ENCODE measurements around the gene CCDC102A.

CCDC102A gene

GRCh38 chr16:57537194-57537505 is 779 bp upstream of the CCDC102A start:
- DNase-seq (ENCODE audit: low read depth), result no peak

GRCh38 chr16:57535680-57536305 is 578 bp downstream of the CCDC102A start:
- DNase-seq (ENCODE audit: low read depth), result peak; percentile 79

DNA sequence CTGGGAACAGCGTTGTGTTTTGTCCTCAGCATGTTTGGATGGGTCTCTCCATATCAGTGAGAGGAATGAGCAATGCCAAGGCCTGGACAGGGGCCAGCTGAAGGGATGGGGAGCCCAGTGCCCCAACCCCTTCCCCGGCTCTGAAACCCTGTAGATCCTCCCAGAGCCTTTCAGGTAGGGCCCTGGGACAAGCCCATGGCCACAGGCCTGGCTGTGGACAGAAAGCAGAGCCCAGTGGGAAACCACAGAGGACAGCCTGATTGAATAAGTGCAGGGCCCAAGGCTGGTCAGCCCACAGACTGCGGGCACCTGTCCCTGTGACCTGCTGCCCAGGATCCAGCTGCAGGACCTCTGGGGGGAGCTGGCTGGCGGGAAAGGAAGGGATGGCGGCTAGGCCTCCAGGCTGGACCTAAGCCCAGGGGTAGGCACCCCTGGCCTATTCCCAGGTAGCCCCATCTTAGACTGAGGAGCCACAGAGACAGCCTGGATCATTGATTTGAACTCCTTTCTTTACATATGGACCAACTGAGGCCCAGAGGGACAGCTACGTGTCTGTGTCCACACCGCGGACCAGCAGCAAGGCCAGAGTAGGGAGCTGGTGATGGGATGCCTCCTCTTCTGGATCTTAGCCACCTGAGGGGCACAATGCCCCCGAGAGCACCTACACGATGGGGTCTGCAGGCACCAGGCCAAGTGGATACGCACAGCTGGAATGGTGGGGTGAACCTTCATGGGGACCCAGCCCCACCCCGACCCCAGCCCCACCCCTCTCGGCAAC is 1.3 kb downstream of the CCDC102A start:
- DNase-seq (ENCODE audit: low read depth), result no peak

GRCh38 chr16:57534337-57534880 is 2.0 kb downstream of the CCDC102A start:
- no peak for DNase-seq (ENCODE audit: low read depth)

DNA sequence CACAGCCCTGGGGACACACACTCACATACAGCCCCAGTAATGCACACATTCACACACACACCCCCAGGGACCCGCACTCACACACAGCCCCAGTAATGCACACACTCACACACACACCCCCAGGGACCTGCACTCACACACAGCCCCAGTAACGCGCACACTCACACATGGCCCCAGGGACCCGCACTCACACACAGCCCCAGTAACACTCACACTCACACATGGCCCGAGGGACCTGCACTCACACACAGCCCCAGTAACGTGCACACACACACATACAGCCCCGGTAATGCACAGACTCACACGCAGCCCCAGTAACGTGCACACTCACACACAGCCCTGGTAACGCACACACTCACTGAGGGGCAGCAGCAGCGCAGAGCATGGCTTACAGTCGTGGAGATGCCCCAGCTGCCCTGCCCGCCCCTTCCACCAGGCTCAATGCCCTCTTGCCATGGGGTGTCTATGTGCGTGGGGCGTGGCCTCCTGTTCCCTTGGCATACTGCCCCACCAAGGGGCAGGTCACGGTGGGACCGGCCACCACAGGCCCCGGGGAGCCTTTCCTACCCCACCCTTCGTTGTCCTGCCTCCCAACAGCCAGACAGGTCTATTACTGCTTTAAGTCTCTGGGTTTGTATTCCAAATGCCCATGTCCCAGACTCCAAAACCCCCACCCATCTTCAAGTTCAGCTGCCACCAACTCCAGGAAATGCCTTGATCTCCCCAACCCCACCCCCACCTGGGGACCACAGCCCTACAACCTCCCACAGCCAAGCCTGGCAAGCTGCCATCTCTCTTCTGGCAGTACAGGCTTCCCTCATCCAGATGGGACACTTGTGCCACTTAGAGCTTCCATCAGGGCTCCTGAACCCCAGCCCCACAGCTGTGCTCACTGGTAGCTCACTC is 2.7 kb downstream of the CCDC102A start:
- no peak for DNase-seq (ENCODE audit: low read depth)

GRCh38 chr16:57532266-57532625 is 4.1 kb downstream of the CCDC102A start:
- DNase-seq (ENCODE audit: low read depth), result no peak

- no peak for DNase-seq (ENCODE audit: low read depth)
Observed at GRCh38 chr16:57531635-57532265, 4.6 kb downstream of the CCDC102A start.

GRCh38 chr16:57531253-57531575 is 5.2 kb downstream of the CCDC102A start:
- no peak for DNase-seq (ENCODE audit: low read depth)

DNA sequence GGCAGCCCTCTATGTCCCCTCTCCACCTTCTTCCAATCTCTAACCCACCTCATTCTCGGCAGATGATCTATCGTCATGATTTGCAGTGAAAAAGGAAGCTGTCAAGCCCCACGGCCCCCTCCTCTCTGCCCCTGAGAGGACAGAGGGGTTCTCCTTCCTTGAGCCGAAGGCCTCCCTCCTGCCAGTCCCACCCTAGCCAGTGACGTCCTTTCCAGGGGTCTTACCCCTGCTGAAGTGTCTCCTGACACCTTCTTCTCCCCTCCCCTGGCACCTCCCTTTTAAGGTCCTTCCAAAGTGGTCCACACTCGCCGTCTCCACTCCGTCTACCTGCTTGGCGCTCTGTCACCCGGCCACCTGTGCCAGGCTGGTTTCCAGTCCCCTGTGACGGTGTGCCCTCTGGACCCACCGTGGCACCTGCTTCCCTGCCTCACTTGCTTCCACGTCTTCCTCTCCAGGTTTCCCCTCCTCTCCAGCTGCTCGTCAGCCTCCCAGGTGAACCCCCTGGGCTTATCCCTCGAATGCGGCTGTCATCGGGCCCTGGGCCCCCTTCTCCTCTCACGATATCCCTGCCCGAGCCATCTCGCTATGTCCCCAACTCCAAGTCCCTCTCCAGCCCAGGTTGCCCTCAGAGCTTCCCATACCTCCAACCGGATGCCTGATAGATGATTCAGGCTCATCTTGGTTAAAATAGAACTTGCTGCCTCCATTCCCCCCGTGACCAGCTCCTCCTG is 5.7 kb downstream of the CCDC102A start:
- no peak for DNase-seq (ENCODE audit: low read depth)

DNA sequence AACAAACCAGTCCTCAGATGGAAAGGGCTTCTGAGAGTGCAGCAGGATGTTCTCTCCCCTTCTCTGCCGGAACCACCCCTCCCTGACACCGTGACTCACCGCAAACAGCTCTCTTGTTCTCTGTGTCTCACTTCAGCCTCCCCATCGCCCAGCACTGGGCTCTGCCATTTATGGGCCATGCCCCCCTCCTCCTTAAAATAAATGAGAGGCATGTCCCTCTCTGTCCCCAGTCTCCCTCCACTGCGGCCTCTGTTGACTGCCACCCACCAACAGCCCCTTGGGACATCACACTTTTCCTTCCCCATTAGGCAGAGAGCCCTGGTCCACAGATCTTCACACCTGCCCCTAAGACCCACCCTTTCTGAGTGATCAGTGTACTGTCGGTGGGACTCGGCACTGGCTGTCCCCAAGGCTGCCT is 6.3 kb downstream of the CCDC102A start:
- DNase-seq (ENCODE audit: low read depth), result peak; percentile 72

GRCh38 chr16:57529391-57530103 is 6.8 kb downstream of the CCDC102A start:
- DNase-seq (ENCODE audit: low read depth), result no peak

- DNase-seq (ENCODE audit: low read depth), result no peak
Observed at GRCh38 chr16:57528499-57529390, 7.6 kb downstream of the CCDC102A start.

- DNase-seq (ENCODE audit: low read depth), result no peak
Observed at GRCh38 chr16:57527610-57528360, 8.6 kb downstream of the CCDC102A start.

DNA sequence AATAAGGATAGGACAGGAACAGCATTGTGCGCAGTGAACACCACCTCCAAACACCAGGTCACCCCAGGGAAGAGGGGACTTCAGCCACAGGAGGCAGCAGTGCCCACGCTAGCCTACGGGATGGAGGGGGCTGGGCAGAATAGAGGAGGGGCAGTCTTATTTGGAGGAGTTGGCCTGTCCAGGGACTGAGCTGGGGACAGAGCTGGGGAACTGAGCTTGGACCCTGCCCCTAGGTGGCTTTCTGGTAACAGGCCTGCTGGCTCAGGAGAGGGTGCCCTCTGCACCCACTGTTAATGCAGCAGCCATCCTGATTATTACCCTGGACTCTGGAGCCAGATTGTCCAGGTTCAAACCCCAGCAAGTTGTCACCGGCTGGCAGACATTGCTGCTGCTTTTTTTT is 9.3 kb downstream of the CCDC102A start:
- no peak for DNase-seq (ENCODE audit: low read depth)

DNA sequence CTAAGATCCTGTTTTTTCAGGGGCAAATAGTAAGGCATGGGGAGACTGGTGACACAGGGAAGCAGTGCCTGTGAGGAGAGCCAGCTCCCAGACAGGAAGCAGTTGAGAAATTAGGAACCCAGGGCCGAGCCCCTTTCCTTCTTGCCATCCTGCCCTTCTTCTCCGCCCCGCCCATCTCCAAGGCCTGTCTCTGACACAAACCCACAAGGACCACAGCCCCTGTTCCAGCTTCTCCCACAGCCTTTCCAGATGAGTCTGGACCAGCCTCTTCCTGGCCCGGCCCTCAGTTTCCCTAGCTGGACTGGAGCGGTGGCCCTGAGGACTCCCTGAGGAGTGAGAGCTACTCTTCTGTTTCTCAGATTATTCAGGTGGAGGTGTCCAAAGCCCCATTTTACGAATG is 9.9 kb downstream of the CCDC102A start:
- DNase-seq (ENCODE audit: low read depth), result no peak

DNA sequence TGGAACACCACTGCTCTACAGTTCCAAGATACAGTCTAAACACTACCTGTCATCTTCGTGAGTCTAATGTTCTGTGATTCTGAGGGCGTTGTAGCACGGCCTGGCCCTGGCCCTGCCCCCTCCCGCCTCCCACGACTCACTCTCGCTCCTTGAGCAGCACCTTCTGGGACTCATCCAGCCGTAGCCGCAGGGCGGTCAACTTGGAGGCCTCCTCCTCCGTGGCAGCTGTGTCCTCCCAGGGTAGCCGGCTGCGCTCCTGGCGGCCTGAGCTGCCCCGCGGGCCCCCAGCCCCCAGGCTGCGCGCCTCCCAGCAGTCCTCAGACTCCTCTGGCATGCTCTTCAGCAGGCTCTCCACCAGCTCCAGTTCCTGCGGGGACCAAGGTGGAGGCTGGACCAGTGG is 10.6 kb downstream of the CCDC102A start:
- DNase-seq (ENCODE audit: low read depth), result peak; percentile 28

DNA sequence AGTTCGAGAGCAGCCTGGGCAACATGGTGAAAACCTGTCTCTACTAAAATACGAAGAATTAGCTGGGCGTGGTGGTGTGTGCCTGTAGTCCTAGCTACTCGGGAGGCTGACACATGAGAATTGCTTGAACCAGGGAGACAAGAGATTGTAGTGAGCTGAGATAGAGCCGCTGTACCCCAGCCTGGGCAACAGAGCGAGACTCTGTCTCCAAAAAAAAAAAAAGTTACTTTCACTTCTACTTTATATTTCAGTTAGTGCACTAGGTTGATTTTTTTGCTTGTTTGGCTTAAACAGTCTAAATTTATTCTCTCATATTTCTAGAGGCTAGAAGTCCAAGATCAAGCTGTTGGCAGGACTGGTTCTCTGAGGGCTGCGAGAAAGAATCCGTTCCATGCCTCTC is 13.4 kb downstream of the CCDC102A start:
- no peak for DNase-seq (ENCODE audit: low read depth)

DNA sequence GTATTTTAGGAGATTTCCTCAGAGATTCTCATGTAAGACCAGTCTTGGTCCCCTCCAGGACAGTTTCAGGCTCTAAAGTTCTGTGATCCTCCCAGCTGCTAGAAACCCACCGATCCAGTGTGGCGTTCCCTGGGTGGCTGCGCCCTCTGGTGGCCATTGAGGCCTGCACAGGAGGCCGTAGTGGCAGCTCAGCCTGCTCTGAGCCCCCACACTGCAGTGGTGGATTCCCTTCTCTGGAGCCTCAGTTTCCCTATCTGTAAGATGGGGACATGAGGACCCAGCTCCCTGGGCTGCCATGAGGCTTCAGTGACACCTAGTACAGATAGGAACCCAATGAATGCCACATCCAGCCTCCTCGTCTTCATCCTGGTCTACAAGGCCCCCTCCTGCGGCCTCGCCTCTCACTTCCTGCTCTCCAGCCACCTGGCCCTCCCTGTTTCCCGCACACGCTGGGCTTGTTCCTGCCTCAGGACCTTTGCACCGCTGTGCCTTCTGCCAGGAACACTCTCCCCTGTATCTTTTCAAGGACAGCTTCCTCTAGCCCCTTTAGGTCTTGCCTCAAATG is 16.5 kb downstream of the CCDC102A start:
- peak; percentile 51 for DNase-seq (ENCODE audit: low read depth)

- DNase-seq (ENCODE audit: low read depth), result no peak
Observed at GRCh38 chr16:57518922-57519321, 17.4 kb downstream of the CCDC102A start.
